ENCODE measurements around the gene ADGRG2.
"Not testable (repeated sequence)": the region's sequence is repeated elsewhere in the genome, so short reads cannot be mapped to it uniquely, and the experiment has no call there.

The ADGRG2 gene

DNA sequence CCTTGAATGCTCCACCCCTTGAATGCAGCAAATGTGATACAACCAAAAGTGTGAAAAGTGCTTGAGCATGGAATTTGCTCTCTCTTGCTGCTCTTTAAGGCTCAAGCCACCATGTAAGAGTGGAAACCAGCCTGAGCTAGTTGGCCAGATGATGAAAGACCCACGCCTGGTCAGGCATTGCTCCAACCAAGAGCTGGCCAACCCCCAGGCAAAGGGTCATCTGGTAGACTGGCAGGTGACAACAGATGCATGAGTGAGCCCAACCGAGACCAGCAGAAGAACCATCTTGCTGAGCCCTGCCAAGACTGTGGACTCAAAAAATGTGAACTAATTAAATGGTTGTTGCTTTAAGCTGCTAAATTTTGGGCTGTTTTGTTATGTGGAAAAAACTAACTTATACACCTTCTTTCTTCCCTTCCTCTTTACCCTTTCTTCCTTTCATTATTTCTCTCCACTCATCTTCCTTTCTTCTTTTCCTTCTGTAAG, 32.7 kb downstream of the ADGRG2 start:
- TF ChIP-seq, protein P1, sequence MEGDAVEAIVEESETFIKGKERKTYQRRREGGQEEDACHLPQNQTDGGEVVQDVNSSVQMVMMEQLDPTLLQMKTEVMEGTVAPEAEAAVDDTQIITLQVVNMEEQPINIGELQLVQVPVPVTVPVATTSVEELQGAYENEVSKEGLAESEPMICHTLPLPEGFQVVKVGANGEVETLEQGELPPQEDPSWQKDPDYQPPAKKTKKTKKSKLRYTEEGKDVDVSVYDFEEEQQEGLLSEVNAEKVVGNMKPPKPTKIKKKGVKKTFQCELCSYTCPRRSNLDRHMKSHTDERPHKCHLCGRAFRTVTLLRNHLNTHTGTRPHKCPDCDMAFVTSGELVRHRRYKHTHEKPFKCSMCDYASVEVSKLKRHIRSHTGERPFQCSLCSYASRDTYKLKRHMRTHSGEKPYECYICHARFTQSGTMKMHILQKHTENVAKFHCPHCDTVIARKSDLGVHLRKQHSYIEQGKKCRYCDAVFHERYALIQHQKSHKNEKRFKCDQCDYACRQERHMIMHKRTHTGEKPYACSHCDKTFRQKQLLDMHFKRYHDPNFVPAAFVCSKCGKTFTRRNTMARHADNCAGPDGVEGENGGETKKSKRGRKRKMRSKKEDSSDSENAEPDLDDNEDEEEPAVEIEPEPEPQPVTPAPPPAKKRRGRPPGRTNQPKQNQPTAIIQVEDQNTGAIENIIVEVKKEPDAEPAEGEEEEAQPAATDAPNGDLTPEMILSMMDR (conservative IDR thresholded peaks at IDR 0.05; ENCODE audit: low read depth, low read length): no peak
- no peak for DNase-seq (ENCODE audit: low read depth)
- H3K4me3 ChIP-seq (ENCODE audit: low read depth, low read length): no peak overlapping the region

DNA sequence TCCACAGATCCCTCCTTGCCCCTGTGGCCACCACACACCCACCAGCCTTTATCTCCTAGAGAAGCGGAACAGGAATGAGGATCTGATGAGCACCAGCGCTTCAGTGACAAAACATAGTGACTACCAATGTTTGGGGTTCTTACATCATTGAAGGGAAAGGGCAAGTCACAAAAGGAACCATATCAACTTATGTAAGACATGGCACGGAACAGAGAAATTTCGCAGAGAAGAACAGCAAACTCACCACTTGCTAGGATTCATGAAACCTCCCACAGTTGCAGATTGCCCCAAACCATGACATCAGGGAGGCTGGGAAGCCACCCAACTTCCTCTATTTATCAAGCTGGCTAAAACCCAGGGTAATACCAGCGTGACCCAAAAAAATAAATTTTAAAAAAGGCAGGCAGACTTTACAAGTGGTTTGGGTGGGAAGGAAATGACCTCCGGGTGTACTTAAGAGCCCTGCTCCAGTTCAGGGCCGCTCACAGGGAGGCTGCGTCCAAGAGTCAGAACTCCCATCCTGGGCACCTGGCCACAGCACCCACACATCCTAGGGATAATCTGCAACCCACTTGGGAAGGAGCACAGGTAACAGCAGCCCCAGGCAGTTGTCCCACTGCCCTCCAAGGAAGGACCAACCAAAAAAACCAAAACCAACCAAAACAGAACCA, 36.0 kb downstream of the ADGRG2 start:
- DNase-seq (ENCODE audit: low read depth): no peak
- TF ChIP-seq, protein P1 (conservative IDR thresholded peaks at IDR 0.05; ENCODE audit: low read depth, low read length): no peak
- H3K4me3 ChIP-seq (ENCODE audit: low read depth, low read length): no peak overlapping the region

DNA sequence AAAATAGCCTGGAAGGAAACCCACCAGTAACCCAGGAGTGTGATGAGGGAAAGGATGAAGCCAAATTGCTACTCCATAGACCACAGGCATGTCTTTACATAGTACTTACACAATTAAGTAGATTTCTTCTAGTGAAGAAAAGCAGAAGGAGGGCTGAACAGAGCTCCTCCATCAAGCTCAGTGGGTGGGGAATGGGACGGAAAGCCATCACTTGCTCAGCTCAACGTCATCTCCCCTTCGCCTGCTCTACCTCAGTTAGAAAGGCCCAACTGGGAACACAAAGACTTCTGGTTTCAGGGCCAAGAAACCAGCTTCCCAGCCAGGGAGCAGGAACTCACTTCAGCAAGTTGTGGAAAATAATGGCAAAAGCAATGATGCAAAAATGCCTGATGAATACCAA, 36.6 kb downstream of the ADGRG2 start:
- TF ChIP-seq, protein P1 (conservative IDR thresholded peaks at IDR 0.05; ENCODE audit: low read depth, low read length): no peak
- H3K4me3 ChIP-seq (ENCODE audit: low read depth, low read length): no peak overlapping the region
- DNase-seq (ENCODE audit: low read depth): no peak

DNA sequence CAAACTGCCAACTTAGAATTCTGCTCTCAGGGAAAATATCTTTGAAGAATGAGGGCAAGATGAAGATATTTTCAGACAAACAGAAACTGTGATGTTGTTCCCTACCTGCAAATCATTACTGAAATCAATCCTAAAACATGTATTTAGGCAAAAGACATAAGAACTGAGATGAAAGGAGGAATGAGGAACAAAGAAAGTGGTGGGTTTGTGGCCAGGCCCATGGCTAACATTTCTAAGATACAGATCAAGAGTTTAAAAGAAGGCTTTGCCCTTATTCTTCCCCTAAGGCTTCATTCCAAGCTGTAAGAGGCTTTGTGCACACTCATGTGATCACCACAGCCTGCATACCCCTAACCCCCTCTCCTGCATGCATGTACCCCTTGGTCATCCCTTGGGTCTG, 46.5 kb downstream of the ADGRG2 start:
- DNase-seq (ENCODE audit: low read depth): no peak
- TF ChIP-seq, protein P1 (conservative IDR thresholded peaks at IDR 0.05; ENCODE audit: low read depth, low read length): no peak
- no peak overlapping the region for H3K4me3 ChIP-seq (ENCODE audit: low read depth, low read length)

DNA sequence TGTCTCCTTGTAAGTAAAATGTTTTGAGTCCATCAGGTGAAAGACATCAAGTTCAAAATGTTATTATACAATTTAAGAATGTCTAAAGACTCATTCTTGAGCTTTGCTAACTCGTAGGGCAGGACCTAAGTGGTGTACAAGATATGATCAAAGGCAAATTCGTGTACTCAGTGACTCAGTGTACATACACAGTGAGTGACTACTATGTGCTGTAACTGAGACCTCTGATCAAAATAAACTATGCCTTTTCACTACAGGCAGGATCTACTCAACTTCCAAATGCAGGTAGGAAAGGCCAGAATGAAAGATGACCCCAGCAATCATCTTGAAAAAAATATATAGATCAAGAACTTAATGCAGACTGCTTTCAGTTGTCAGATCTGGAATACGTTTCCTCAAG, 49.9 kb downstream of the ADGRG2 start:
- DNase-seq (ENCODE audit: low read depth): no peak
- H3K4me3 ChIP-seq (ENCODE audit: low read depth, low read length): no peak overlapping the region
- TF ChIP-seq, protein P1 (conservative IDR thresholded peaks at IDR 0.05; ENCODE audit: low read depth, low read length): no peak

DNA sequence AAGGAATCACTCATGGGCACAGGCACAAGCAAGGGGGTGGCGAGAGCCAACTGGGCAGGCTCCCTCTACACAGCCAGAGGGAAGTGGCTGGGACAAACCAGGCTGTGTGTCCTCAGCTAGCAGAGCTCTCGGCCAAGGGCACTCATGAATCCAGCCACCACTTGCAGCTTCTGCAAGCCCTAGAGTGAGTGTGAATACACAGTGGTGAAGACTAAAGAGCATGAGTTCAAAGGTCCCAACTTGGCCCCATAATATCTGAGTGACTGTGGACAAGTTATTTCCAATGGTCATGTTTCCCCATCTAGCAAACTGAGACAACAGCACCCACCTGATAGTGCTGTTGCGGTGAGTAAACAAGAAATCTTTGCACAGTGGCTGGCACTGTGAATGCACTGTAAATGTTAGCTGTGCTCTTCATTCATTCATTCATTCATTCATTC, 51.7 kb downstream of the ADGRG2 start:
- H3K4me3 ChIP-seq (ENCODE audit: low read depth, low read length): no peak overlapping the region
- DNase-seq (ENCODE audit: low read depth): no peak
- TF ChIP-seq, protein P1 (conservative IDR thresholded peaks at IDR 0.05; ENCODE audit: low read depth, low read length): no peak

DNA sequence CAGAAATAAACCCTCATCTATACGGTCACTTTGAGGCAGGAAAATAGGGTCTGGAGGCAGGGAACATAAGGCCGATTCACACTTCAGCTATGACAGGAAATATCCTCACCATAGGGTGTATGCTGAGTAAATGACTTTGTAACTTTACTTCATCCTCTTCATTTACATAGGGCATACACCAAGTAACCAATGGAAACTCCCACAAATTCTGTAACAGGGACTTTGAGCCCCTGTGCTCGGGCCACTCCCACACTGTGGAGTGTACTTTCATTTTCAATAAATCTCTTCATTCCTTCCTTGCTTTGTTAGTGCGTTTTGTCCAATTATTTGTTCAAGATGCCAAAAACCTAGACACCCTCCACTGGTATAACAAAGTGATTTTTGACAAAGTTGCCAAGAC, 55.3 kb downstream of the ADGRG2 start:
- not testable (repeated sequence) for H3K4me3 ChIP-seq (ENCODE audit: low read depth, low read length); DNase-seq (ENCODE audit: low read depth)
